Measurements from ENCODE around the gene FKBP1A. TPM values are rescaled to one million over a fixed set of nuclear protein-coding genes. Genes with fewer than 3 reads are reported as not detected.
A peak's percentile ranks its signal among the peaks of the same experiment; 100 is the strongest.

Gene FKBP1A
- total and polyA plus RNA-seq, 12 donors, result 110 to 311 (median 140) TPM

DNA sequence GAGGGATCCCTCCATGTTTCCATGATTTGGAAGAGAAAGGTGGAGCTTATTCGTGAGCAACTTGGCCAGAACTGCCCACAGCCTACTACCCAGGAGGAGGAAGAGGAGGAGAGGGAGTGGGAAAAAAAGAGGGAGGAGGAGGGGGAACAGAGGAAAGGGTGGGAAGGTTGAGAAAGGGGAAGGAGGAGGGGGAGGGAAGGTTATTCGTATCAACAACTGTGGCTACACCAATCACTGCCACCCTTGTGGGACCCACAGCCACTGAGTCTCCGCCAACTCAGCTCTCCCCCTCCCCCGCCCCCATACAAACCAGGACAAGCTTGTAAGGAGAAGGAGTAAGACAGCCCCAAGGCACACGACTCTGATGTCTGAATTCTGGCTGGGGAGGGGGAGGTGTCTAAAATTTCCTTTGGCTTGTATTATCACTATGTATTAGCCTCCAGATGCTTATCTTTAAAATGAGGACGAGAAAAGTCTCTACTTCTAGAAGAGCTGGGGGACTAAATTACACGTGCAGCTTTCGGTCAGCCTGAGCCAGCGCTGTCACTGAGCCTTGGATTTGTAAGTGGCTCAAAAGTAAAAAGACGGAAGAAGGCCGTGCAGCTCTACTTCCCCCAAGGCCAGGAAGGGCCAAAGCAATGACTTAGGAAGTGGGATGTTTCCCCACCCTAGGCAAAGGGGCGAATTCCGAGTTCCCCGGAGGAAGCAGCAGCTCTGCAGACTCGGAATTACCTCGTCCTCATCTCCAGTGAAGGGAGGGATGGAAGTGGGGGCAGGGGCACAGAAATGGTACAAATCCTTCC, 1.0 kb downstream of the FKBP1A start:
- 8 to 9% methylated on average over 16 of the region's 16 CpGs for WGBS, 2 donors
- DNase-seq (no peak), ATAC-seq (peak in 7 of 8 donors; percentile 6 to 41 (median 20))
- intact Hi-C loops (cut with DNase I), result loop anchor here in 9 of 10 donors (1.0 to 5.0 kb wide), 7 partner anchors 55 to 80 kb away; partner anchors contain the start of genes SDCBP2 (in 2 of the 9) and NSFL1C (in 1 of the 9)
- peaks cover 0 to 26% (median 0%) of the 10 kb centered on the region in 9 donors for H3K36me3 ChIP-seq
- H3K4me3 ChIP-seq, result peak overlapping the region; percentile 60 to 87 (median 78)
- no peaks in the 10 kb centered on the region for H3K9me3 ChIP-seq
- TF ChIP-seq, protein P1, sequence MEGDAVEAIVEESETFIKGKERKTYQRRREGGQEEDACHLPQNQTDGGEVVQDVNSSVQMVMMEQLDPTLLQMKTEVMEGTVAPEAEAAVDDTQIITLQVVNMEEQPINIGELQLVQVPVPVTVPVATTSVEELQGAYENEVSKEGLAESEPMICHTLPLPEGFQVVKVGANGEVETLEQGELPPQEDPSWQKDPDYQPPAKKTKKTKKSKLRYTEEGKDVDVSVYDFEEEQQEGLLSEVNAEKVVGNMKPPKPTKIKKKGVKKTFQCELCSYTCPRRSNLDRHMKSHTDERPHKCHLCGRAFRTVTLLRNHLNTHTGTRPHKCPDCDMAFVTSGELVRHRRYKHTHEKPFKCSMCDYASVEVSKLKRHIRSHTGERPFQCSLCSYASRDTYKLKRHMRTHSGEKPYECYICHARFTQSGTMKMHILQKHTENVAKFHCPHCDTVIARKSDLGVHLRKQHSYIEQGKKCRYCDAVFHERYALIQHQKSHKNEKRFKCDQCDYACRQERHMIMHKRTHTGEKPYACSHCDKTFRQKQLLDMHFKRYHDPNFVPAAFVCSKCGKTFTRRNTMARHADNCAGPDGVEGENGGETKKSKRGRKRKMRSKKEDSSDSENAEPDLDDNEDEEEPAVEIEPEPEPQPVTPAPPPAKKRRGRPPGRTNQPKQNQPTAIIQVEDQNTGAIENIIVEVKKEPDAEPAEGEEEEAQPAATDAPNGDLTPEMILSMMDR (IDR thresholded peaks at IDR 0.05), result no peak
- peak overlapping the region; percentile 75 to 96 (median 89) for H3K27ac ChIP-seq
- peaks cover 36 to 75% (median 64%) of the 10 kb centered on the region in 9 donors for H3K4me1 ChIP-seq
- H3K27me3 ChIP-seq, result peaks cover 0 to 7% (median 0%) of the 10 kb centered on the region in 7 donors

DNA sequence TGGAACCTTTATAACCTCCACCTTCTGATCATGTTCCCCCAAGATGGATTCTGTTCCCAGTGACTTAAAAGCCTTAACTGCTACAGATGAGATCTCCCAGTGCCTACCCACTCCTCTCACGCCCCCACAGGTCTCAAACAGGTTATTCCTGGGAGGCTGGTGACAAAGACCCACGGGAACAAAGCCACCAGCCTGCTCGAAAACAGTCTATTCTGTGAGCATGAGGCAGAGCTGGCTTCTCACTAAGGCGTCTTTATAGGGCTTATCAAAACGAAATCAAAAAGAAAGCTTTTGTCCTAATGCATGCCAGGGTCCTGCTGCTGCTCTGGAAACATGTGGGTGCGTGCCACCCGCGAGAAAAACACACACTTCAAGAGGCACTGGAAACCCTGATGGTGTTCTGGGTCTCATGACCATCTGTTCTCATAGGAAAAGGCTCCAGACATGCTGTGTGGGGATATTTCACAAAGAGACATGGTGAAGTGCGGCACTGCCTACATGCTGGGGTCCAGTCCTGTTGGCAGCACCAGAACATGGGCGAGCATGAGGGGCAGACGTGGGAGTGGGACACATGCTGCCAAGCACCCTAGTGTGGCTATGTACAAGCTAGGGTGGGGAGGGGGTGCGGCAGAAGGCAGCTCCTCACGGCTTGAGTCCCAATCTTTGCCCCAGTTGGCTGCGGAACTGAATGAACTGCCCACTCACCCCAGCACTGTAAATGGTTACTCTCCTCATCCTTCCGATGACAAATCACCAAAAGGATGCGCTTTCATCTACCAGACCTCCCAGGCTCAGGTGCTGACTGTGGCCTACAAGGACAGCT, 2.1 kb downstream of the FKBP1A start:
- no peak for ATAC-seq
- Histone ChIP-seq H3K4me3 (peak overlapping the region in 9 of 10 donors; percentile 60 to 87 (median 78)), H3K9me3 (no peaks in the 10 kb centered on the region), H3K27me3 (peaks cover 0 to 7% (median 0%) of the 10 kb centered on the region in 7 donors), H3K27ac (peak overlapping the region in 9 of 10 donors; percentile 84 to 96 (median 90)), H3K4me1 (peaks cover 36 to 80% (median 75%) of the 10 kb centered on the region in 9 donors), H3K36me3 (peaks cover 0 to 36% (median 0%) of the 10 kb centered on the region in 9 donors)
- 52 to 64% methylated on average over 16 of the region's 16 CpGs for WGBS, 2 donors
- TF ChIP-seq, protein P1 (IDR thresholded peaks at IDR 0.05), result no peak
- intact Hi-C loops (cut with DNase I), result loop anchor here in 4 of 10 donors (5.0 kb wide), 4 partner anchors 53 to 78 kb away; partner anchors contain the start of genes SDCBP2 (in 2 of the 4) and NSFL1C (in 1 of the 4)
- no peak for DNase-seq

DNA sequence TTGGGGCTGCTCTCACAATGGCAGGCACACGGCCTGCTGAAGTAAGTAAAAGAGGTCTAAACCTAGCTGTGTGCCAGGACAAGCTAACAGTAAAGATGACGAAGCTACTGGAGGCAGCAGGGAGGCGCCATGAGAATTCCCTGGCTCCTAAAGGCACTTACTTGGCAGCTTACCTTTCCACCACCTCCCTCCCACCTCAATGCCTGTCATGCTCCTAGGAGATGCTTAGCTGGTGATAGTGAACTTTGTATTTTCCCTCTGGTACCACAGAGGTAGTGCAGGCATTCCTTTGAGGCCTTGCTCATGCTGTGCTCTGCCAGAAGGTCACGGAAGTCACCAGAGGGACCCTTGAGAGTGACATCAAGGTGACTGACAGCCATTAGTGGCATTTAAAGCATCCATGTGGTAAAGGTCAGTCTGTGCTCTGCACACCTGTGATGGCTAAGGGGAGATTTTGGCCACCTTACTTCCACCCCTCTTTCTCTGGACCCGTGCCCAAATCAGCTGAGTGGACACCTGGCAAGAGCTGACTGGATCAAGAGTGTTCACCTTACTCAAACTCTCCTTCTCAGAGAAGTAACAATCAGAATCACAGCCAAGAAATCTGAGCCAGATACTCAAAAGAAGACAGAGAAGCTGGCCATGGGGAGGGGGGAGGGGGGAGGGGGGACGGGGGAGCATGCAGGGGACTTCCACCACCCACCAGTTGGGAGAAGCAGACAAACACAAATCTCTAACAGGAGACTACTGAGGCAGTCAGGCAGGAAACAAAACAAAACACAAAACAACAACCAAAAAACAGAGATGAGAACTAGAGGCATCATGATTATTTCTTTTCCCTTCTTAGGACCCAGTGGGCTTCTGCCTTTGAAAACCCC, 2.9 kb downstream of the FKBP1A start:
- Histone ChIP-seq H3K36me3 (peaks cover 0 to 44% (median 0%) of the 10 kb centered on the region in 9 donors), H3K27me3 (no peaks in the 10 kb centered on the region), H3K4me1 (peaks cover 36 to 89% (median 83%) of the 10 kb centered on the region in 9 donors), H3K9me3 (no peaks in the 10 kb centered on the region), H3K4me3 (peak overlapping the region in 9 of 10 donors; percentile 60 to 87 (median 78)), H3K27ac (peak overlapping the region in 9 of 10 donors; percentile 84 to 96 (median 90))
- DNase-seq (no peak), ATAC-seq (peak in 1 of 8 donors; percentile 16)
- intact Hi-C loops (cut with DNase I), result loop anchor here in 4 of 10 donors (5.0 kb wide), 4 partner anchors 53 to 78 kb away; partner anchors contain the start of genes SDCBP2 (in 2 of the 4) and NSFL1C (in 1 of the 4)
- WGBS, 2 donors, result 35 to 38% methylated on average over 6 of the region's 6 CpGs
- TF ChIP-seq, protein P1 (IDR thresholded peaks at IDR 0.05), result no peak

Data from heart right ventricle (tissue), 16 donors.